Measurements from ENCODE around the gene MGRN1. TPM values are rescaled to one million over a fixed set of nuclear protein-coding genes. Genes with fewer than 3 reads are reported as not detected.

Gene MGRN1
- total RNA-seq, 4 donors from 2014 or later, result 37.5 to 59.1 (median 42.7) TPM

DNA sequence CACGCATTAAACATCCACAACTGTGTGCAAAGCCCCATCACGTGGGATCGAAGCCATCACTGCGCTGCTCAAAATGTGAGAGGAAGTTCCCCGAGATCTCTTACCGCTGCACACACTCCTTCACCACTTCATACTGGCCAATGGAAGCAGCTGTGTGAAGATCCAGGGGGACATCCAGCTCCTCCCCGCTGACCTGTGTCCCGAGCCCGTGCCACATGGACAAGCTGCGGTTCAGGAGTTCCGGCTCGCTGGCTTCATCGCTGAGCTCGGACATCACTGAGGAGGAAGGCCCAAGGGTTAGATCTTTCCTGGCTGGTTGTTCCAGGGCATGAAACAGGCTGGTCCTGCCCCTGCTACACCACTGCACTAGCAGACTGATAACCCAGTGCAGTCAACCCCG is 105.2 kb downstream of the MGRN1 start:
- TF ChIP-seq EP300 (IDR thresholded peaks at IDR 0.05) (no peak), POLR2A (IDR thresholded peaks at IDR 0.05) (no peak)
- TF ChIP-seq, protein P1, sequence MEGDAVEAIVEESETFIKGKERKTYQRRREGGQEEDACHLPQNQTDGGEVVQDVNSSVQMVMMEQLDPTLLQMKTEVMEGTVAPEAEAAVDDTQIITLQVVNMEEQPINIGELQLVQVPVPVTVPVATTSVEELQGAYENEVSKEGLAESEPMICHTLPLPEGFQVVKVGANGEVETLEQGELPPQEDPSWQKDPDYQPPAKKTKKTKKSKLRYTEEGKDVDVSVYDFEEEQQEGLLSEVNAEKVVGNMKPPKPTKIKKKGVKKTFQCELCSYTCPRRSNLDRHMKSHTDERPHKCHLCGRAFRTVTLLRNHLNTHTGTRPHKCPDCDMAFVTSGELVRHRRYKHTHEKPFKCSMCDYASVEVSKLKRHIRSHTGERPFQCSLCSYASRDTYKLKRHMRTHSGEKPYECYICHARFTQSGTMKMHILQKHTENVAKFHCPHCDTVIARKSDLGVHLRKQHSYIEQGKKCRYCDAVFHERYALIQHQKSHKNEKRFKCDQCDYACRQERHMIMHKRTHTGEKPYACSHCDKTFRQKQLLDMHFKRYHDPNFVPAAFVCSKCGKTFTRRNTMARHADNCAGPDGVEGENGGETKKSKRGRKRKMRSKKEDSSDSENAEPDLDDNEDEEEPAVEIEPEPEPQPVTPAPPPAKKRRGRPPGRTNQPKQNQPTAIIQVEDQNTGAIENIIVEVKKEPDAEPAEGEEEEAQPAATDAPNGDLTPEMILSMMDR (IDR thresholded peaks at IDR 0.05), result no peak
- DNase-seq (ENCODE audit: low spot score in 2 of 2), result no peak
- H3K9me3 ChIP-seq, result no peaks in the 10 kb centered on the region
- H3K27me3 ChIP-seq, result no peaks in the 10 kb centered on the region
- H3K36me3 ChIP-seq, result peaks cover 0 to 64% (median 6%) of the 10 kb centered on the region in 3 donors
- no peak overlapping the region for H3K4me3 ChIP-seq
- WGBS, 2 donors, result 93 to 95% methylated on average over 15 of the region's 15 CpGs
- H3K4me1 ChIP-seq, result peaks cover 0 to 11% (median 2%) of the 10 kb centered on the region in 4 donors
- no peak overlapping the region for H3K27ac ChIP-seq

DNA sequence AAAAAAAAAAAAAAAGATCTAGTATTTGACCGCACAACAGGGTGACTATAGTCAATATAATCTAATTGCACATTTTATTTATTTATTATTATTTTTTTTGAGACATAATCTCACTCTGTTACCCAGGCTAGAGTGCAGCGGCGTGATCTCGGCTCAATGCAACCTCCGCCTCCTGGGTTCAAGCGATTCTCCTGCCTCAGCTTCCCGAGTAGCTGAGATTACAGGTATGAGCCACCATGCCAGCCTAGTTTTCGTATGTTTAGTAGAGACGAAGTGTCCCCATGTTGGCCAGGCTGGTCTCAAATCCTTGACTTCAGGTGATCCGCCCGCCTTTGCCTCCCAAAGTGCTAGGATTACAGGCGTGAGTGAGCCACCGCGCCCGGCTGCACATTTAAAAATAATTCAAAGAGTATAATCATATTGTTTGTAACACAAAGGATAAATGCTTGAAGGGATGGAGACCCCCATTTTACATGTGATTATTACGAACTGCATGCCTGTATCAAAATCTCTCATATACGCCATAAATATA is 108.7 kb downstream of the MGRN1 start:
- H3K36me3 ChIP-seq, result peaks cover 0 to 32% (median 0%) of the 10 kb centered on the region in 3 donors
- peaks cover 0 to 18% (median 7%) of the 10 kb centered on the region in 4 donors for H3K4me1 ChIP-seq
- H3K27me3 ChIP-seq, result no peaks in the 10 kb centered on the region
- H3K27ac ChIP-seq, result peak overlapping the region in 2 of 4 donors; percentile 71 to 85
- WGBS, 2 donors, result 29% methylated on average over 17 of the region's 17 CpGs
- H3K4me3 ChIP-seq, result peak overlapping the region; percentile 81 to 99 (median 93)
- DNase-seq (ENCODE audit: low spot score in 2 of 2), result no peak
- no peak for TF ChIP-seq EP300 (IDR thresholded peaks at IDR 0.05)
- no peak for TF ChIP-seq POLR2A (IDR thresholded peaks at IDR 0.05)
- TF ChIP-seq, protein P1 (IDR thresholded peaks at IDR 0.05), result no peak
- no peaks in the 10 kb centered on the region for H3K9me3 ChIP-seq

DNA sequence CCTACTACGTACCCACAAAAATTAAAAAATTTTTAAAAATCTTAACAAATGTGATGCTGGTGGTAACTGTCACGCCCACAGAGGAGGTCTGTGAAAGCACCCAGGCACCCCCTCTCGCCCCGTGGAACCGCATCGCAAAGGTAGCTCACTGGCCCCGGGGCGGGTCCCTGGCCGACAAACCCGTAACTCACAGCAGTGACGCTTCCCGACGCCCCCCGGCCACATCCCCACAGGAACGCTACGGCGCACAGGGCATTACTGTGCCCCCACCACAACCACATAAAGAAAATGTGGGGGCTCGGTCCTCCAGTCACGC is 109.1 kb downstream of the MGRN1 start:
- Histone ChIP-seq H3K4me1 (peaks cover 0 to 18% (median 7%) of the 10 kb centered on the region in 4 donors), H3K27me3 (no peaks in the 10 kb centered on the region), H3K9me3 (no peaks in the 10 kb centered on the region), H3K36me3 (peaks cover 0 to 28% (median 0%) of the 10 kb centered on the region in 3 donors), H3K27ac (peak overlapping the region in 3 of 4 donors; percentile 63 to 85 (median 71)), H3K4me3 (peak overlapping the region; percentile 81 to 99 (median 93))
- TF ChIP-seq EP300 (IDR thresholded peaks at IDR 0.05), result no peak
- TF ChIP-seq, protein P1 (IDR thresholded peaks at IDR 0.05), result no peak
- no peak for TF ChIP-seq POLR2A (IDR thresholded peaks at IDR 0.05)
- WGBS, 2 donors, result 0 to 2% methylated on average over 16 to 19 of the region's 19 CpGs
- DNase-seq (ENCODE audit: low spot score in 2 of 2), result no peak

DNA sequence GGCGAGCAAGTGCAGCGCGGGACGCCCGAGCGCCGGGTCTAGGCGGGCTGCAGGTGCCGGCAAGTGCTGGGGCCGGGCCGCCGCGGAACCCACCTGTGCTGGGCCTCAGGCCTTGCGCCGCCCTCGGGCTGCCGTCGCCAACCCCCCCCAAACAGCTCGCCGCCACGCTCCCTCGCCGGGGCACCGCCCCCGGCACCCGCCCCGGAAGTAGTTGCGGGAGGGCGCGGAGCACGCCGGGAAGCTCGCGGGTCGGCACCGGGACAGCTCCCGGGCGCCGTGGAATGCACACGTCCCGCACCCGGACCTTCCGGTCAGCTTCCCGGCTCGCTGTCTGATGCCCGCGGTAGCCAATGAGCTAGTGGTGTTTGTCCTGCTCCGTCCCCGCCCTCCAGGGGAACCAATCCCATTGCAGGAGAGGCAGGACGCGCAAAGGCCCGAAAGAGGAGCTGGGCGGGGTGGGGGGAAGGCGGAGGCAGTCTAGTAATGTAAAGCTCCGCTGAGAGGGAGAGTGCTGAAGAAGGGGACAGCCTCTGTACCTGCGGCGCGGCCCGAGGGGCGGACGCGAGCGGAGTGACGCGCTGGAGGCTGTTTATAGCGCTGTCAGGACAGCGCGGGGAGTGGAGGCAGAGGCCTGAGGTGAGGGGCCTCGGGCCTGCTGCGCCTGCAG is 109.6 kb downstream of the MGRN1 start, which contains the start of the genes ANKS3 and DNAAF8:
TSS of gene ANKS3 (minus strand) at position 209 of the 667 bp plus-strand sequence. CDS start 4,122 bp downstream, outside the sequence.
TSS of gene DNAAF8 (plus strand) at position 475 of the 667 bp plus-strand sequence. CDS start 1,978 bp downstream, outside the sequence.
- Histone ChIP-seq H3K27ac (peak within 1 kb of the TSS in 3 of 4 donors; percentile 71 to 94 (median 85)), H3K4me1 (peaks cover 0 to 18% (median 7%) of the 10 kb centered on the region in 4 donors), H3K9me3 (no peaks in the 10 kb centered on the region), H3K27me3 (no peaks in the 10 kb centered on the region), H3K36me3 (peaks cover 0 to 23% (median 0%) of the 10 kb centered on the region in 3 donors), H3K4me3 (peak within 1 kb of the TSS; percentile 81 to 99 (median 93))
- WGBS, 2 donors, result 0% methylated on average over 39 to 56 of the region's 70 CpGs
- peak; percentile 89 to 93 for DNase-seq (ENCODE audit: low spot score in 2 of 2)
- TF ChIP-seq EP300 (IDR thresholded peaks at IDR 0.05) (peak; percentile 79 to 83), POLR2A (IDR thresholded peaks at IDR 0.05) (peak; percentile 33 to 45)
- TF ChIP-seq, protein P1 (IDR thresholded peaks at IDR 0.05), result peak in 1 of 5 experiments; percentile 14
